Thyroid gland (tissue), 4 donors: ENCODE results near the gene SPATA25. TPM values are rescaled to one million over a fixed set of nuclear protein-coding genes. Genes with fewer than 3 reads are reported as not detected.

Experiments
- DNase-seq, 2 donors: peaks; one replicate each; pipeline ENCODE4 v3.0.0-alpha.2; 2019
- H3K27ac ChIP-seq, 3 donors: fragments of 200-600 bp; sonication (generic); 1 replicate in 2 of 3; 2 replicates in 1 of 3; pipeline ENCODE4 v1.5.1; 2016 to 2019; ENCODE audit warnings: mild to moderate bottlenecking in 1 of 3, moderate library complexity in 1 of 3
- H3K27me3 ChIP-seq: fragments of 200-600 bp; sonication (generic); one replicate; pipeline ENCODE4 v1.5.1; 2019
- H3K36me3 ChIP-seq, 2 donors: fragments of 200-600 bp; sonication (generic); one replicate each; pipeline ENCODE4 v1.5.1; 2016 to 2019
- H3K4me1 ChIP-seq, 2 donors: fragments of 200-600 bp; sonication (generic); one replicate each; pipeline ENCODE4 v1.5.1; 2017 to 2019
- H3K4me3 ChIP-seq, 3 donors: fragments of 200-600 bp; sonication (generic); replicated peaks in 1 of 3; 1 replicate in 2 of 3; 2 replicates in 1 of 3; pipeline ENCODE4 v1.5.1; 2016; ENCODE audit warnings: mild to moderate bottlenecking in 1 of 3
- H3K9me3 ChIP-seq: fragments of 200-600 bp; sonication (generic); one replicate; pipeline ENCODE4 v1.5.1; 2017
- CTCF ChIP-seq, 6 experiments: fragments of 200-600 bp in 3 of 6; fragments of 450-650 bp in 3 of 6; sonication (generic) in 3 of 6; IDR thresholded peaks; one replicate each; pipeline ENCODE4 v1.5.1; 2016 to 2019; ENCODE audit warnings: antibody characterized with exemption in 6 of 6, mild to moderate bottlenecking in 2 of 6, inconsistent platforms in 1 of 6, moderate library complexity in 1 of 6
- POLR2A ChIP-seq, 2 donors: fragments of 450-650 bp; IDR thresholded peaks; one replicate each; pipeline ENCODE4 v1.6.1; 2017; ENCODE audit warnings: antibody characterized with exemption in 2 of 2, mild to moderate bottlenecking in 2 of 2, moderate library complexity in 1 of 2
- WGBS, 2 donors: methylation state at CpG; one replicate each; pipeline ENCODE4 v1.1.5; 2017; 5-methylcytosine and 5-hydroxymethylcytosine counted together
- intact Hi-C: fragments of 100-400 bp; cut with DNase I; formaldehyde crosslinking; loops from one replicate; pipeline ENCODE4 v1.15.1; 2023
- total RNA-seq, 4 donors: library from RNA; depleted of rRNA; stranded (reverse); fragments of >200 nt; gene quantifications; one replicate each; pipeline ENCODE4 v1.2.3, GENCODE V29; 2016

SPATA25 gene
- total RNA-seq, result 1 to 10 TPM in 3 of 4 donors, not detected in 1; 3.0 to 8.8 (median 5.0) TPM

- Histone ChIP-seq H3K4me1 (peaks cover 10 to 26% of the 10 kb centered on the region in 2 donors), H3K9me3 (no peaks in the 10 kb centered on the region), H3K36me3 (peaks cover 9 to 14% of the 10 kb centered on the region in 2 donors), H3K4me3 (no peak within 1 kb of the TSS), H3K27ac (no peak within 1 kb of the TSS), H3K27me3 (no peaks in the 10 kb centered on the region)
- DNase-seq, result no peak
- 87 to 98% methylated on average over 8 of the region's 8 CpGs for WGBS, 2 donors
- TF ChIP-seq CTCF (IDR thresholded peaks at IDR 0.05) (no peak), POLR2A (IDR thresholded peaks at IDR 0.05) (no peak)
- intact Hi-C loops, result no loop called here
Observed at GRCh38 chr20:45887346-45887715, at the start of gene SPATA25. Gene SPATA25 (minus strand): TSS chr20:45887622. CDS start chr20:45887590, 32 bp downstream.

GRCh38 chr20:45935416-45936046, 48.1 kb upstream of the SPATA25 start:
- TF ChIP-seq CTCF (IDR thresholded peaks at IDR 0.05) (no peak), POLR2A (IDR thresholded peaks at IDR 0.05) (no peak)
- no peaks in the 10 kb centered on the region for H3K27me3 ChIP-seq
- H3K27ac ChIP-seq, result peak overlapping the region; percentile 63 to 100 (median 85)
- intact Hi-C loops, result loop anchor here (10.0 kb wide), 1 partner anchor 121 kb away; the partner anchor contains the start of gene UBE2C
- H3K9me3 ChIP-seq, result no peaks in the 10 kb centered on the region
- H3K4me1 ChIP-seq, result peaks cover 14% of the 10 kb centered on the region in 2 donors
- peaks cover 31 to 32% of the 10 kb centered on the region in 2 donors for H3K36me3 ChIP-seq
- H3K4me3 ChIP-seq, result peak overlapping the region; percentile 22 to 96 (median 28)
- 14% methylated on average over 21 of the region's 21 CpGs for WGBS, 2 donors
- DNase-seq, result no peak

- Histone ChIP-seq H3K27me3 (no peaks in the 10 kb centered on the region), H3K4me1 (peaks cover 14% of the 10 kb centered on the region in 2 donors), H3K4me3 (peak within 1 kb of the TSS; percentile 38 to 96 (median 96)), H3K9me3 (no peaks in the 10 kb centered on the region), H3K27ac (peak within 1 kb of the TSS; percentile 97 to 100 (median 100)), H3K36me3 (peaks cover 24 to 25% of the 10 kb centered on the region in 2 donors)
- intact Hi-C loops, result loop anchor here (5.0 to 10.0 kb wide), 2 partner anchors 42 to 120 kb away; partner anchors contain the start of genes CTSA, NEURL2 and UBE2C
- peak; percentile 97 to 98 for DNase-seq
- WGBS, 2 donors, result 1 to 4% methylated on average over 13 to 22 of the region's 102 CpGs
- TF ChIP-seq CTCF (IDR thresholded peaks at IDR 0.05) (peak in 1 of 6 experiments; percentile 18), POLR2A (IDR thresholded peaks at IDR 0.05) (peak; percentile 97)
Observed at GRCh38 chr20:45934586-45935415, 47.4 kb upstream of the SPATA25 start, which contains the start of gene PCIF1. Gene PCIF1 (plus strand): TSS chr20:45934683. CDS start chr20:45939000, 4,317 bp downstream.

GRCh38 chr20:45934046-45934585, 46.7 kb upstream of the SPATA25 start:
- WGBS, 2 donors, result 0% methylated on average over 5 to 15 of the region's 34 CpGs
- Histone ChIP-seq H3K36me3 (peaks cover 17 to 18% of the 10 kb centered on the region in 2 donors), H3K4me1 (peaks cover 14% of the 10 kb centered on the region in 2 donors), H3K9me3 (no peaks in the 10 kb centered on the region), H3K27ac (peak overlapping the region; percentile 97 to 100 (median 100)), H3K4me3 (peak overlapping the region; percentile 38 to 96 (median 96)), H3K27me3 (no peaks in the 10 kb centered on the region)
- TF ChIP-seq POLR2A (IDR thresholded peaks at IDR 0.05), result no peak
- TF ChIP-seq CTCF (IDR thresholded peaks at IDR 0.05), result no peak
- DNase-seq, result peak; percentile 47 to 57
- intact Hi-C loops, result loop anchor here (5.0 to 10.0 kb wide), 2 partner anchors 42 to 119 kb away; partner anchors contain the start of genes CTSA, NEURL2 and UBE2C
